Measurements from ENCODE around the gene ACO2.
"Not testable (repeated sequence)": the region's sequence is repeated elsewhere in the genome, so short reads cannot be mapped to it uniquely, and the experiment has no call there.

Gene ACO2
- 152 to 344 (median 244) reads per million in 18 experiments for total RNA-seq

GRCh38 chr22:41468381-41469217 is at the start of gene ACO2, which contains the start of gene PHF5A:
TSS of gene ACO2 (plus strand) at chr22:41469117. CDS start at chr22:41469147, 30 bp downstream.
TSS of gene PHF5A (minus strand) at chr22:41468692. CDS start at chr22:41468653, 39 bp downstream.
- peak; percentile 98 to 99 for DNase-seq

GRCh38 chr22:41425660-41426365 is 43.1 kb upstream of the ACO2 start:
- DNase-seq: no peak

- DNase-seq: no peak
Observed at GRCh38 chr22:41429232-41429950, 39.5 kb upstream of the ACO2 start.

GRCh38 chr22:41429951-41430332 is 39.0 kb upstream of the ACO2 start:
- no peak for DNase-seq

GRCh38 chr22:41431656-41432055 is 37.3 kb upstream of the ACO2 start:
- DNase-seq: no peak

GRCh38 chr22:41433480-41433879 is 35.4 kb upstream of the ACO2 start:
- DNase-seq: not testable (repeated sequence)

GRCh38 chr22:41434361-41435003 is 34.4 kb upstream of the ACO2 start:
- not testable (repeated sequence) for DNase-seq

- DNase-seq: no peak
Observed at GRCh38 chr22:41435560-41435959, 33.4 kb upstream of the ACO2 start.

GRCh38 chr22:41436322-41437113 is 32.4 kb upstream of the ACO2 start:
- no peak for DNase-seq

GRCh38 chr22:41437198-41437597 is 31.7 kb upstream of the ACO2 start:
- no peak for DNase-seq

GRCh38 chr22:41440511-41440910 is 28.4 kb upstream of the ACO2 start:
- not testable (repeated sequence) for DNase-seq

GRCh38 chr22:41442240-41442792 is 26.6 kb upstream of the ACO2 start:
- no peak for DNase-seq

- peak; percentile 91 to 92 for DNase-seq
Observed at GRCh38 chr22:41444360-41445128, 24.4 kb upstream of the ACO2 start.

- peak in 1 of 2 donors; percentile 9 for DNase-seq
Observed at GRCh38 chr22:41445129-41446056, 23.5 kb upstream of the ACO2 start.

GRCh38 chr22:41446057-41446501 is 22.8 kb upstream of the ACO2 start:
- peak in 1 of 2 donors; percentile 10 for DNase-seq

- peak; percentile 94 to 95 for DNase-seq
Observed at GRCh38 chr22:41446639-41447434, 22.1 kb upstream of the ACO2 start, which contains the start of gene TOB2. TSS of gene TOB2 (minus strand) at chr22:41446801. CDS start at chr22:41437345, 9,456 bp downstream.

- DNase-seq: peak; percentile 46 to 65
Observed at GRCh38 chr22:41447435-41448188, 21.3 kb upstream of the ACO2 start.

All from inflammatory macrophage (primary cell).